B cell (primary cell): ENCODE results near the gene MRPL20.

Experiments
- CTCF ChIP-seq: fragments of 200-600 bp; IDR thresholded peaks from one replicate; pipeline ENCODE4 v1.8.0; 2022; ENCODE audit warnings: antibody characterized with exemption, mild to moderate bottlenecking
- EZH2 ChIP-seq: IDR thresholded peaks from 2 replicates; pipeline ENCODE4 v1.6.1; 2012; ENCODE audit warnings: borderline replicate concordance, low read depth, mild to moderate bottlenecking, moderate library complexity, low read length; ENCODE audit not compliant: insufficient read depth, poor library complexity, severe bottlenecking

GRCh38 chr1:1423245-1423597, 16.1 kb upstream of the MRPL20 start:
- TF ChIP-seq EZH2 (no peak), CTCF (no peak)
